Measurements from ENCODE around the gene MTFMT.

DNA sequence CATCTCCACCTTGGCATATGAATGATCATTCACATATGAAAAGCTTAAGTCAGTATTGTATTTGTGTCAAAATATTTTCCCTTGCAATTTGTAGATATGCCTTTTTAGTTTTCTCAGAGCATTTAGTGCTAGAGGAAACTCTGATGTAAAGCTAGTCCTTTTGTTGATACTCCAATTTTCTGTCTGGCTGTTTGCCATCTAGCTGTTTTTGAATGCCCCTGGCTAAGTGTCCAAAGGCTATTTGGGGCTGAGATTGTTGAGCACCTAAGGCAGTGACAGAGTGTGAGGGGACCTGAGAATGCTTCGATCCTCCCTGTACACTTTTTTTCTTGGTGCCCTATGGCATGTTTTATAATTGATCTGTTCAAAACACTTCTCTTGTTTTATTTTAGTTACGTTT is 18.8 kb upstream of the MTFMT start:
- TF ChIP-seq, protein P1, sequence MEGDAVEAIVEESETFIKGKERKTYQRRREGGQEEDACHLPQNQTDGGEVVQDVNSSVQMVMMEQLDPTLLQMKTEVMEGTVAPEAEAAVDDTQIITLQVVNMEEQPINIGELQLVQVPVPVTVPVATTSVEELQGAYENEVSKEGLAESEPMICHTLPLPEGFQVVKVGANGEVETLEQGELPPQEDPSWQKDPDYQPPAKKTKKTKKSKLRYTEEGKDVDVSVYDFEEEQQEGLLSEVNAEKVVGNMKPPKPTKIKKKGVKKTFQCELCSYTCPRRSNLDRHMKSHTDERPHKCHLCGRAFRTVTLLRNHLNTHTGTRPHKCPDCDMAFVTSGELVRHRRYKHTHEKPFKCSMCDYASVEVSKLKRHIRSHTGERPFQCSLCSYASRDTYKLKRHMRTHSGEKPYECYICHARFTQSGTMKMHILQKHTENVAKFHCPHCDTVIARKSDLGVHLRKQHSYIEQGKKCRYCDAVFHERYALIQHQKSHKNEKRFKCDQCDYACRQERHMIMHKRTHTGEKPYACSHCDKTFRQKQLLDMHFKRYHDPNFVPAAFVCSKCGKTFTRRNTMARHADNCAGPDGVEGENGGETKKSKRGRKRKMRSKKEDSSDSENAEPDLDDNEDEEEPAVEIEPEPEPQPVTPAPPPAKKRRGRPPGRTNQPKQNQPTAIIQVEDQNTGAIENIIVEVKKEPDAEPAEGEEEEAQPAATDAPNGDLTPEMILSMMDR (IDR thresholded peaks at IDR 0.05): no peak
- TF ChIP-seq POLR2A (IDR thresholded peaks at IDR 0.05) (no peak), EP300 (IDR thresholded peaks at IDR 0.05) (no peak), POLR2AphosphoS5 (IDR thresholded peaks at IDR 0.05) (no peak)
